Neural cell (in vitro differentiated cells): ENCODE data around the gene MRPL53. TPM values are rescaled to one million over a fixed set of nuclear protein-coding genes. Genes with fewer than 3 reads are reported as not detected.

Experiments used
- H2AFZ ChIP-seq: fragments of 200-600, 300-800 bp; sonication (generic), shearing (Covaris generic); 2 replicates; pipeline ENCODE4 v1.6.0; 2014; ENCODE audit warnings: low read depth, mild to moderate bottlenecking, antibody characterized with exemption, low read length, moderate library complexity
- H3F3A ChIP-seq: fragments of 200-600 bp; shearing (Covaris generic); 2 replicates; pipeline ENCODE4 v1.6.1; 2016; ENCODE audit warnings: mild to moderate bottlenecking, moderate library complexity, mixed read lengths, antibody characterized with exemption, low read length; ENCODE audit not compliant: insufficient read depth, poor library complexity, severe bottlenecking
- H3K27ac ChIP-seq: fragments of 200-600, 300-800 bp; sonication (generic), shearing (Covaris generic); 2 replicates; pipeline ENCODE4 v1.5.1; 2014; ENCODE audit warnings: mild to moderate bottlenecking, low read length, moderate library complexity
- H3K27me3 ChIP-seq: fragments of 300-800, 200-600 bp; sonication (generic), shearing (Covaris generic); 2 replicates; pipeline ENCODE4 v1.6.0; 2014; ENCODE audit warnings: mild to moderate bottlenecking, low read depth, low read length, moderate library complexity; ENCODE audit not compliant: insufficient read depth
- H3K36me3 ChIP-seq: fragments of 300-800, 200-600 bp; sonication (generic), shearing (Covaris generic); 2 replicates; pipeline ENCODE4 v1.5.1; 2014; ENCODE audit warnings: mild to moderate bottlenecking, antibody characterized with exemption, low read length, moderate library complexity; ENCODE audit not compliant: insufficient read depth
- H3K4me2 ChIP-seq: fragments of 300-800, 200-600 bp; sonication (generic), shearing (Covaris generic); 2 replicates; pipeline ENCODE4 v1.6.0; 2014; ENCODE audit warnings: mild to moderate bottlenecking, low read length
- H3K4me3 ChIP-seq: fragments of 300-800, 200-600 bp; sonication (generic), shearing (Covaris generic); 2 replicates; pipeline ENCODE4 v1.5.1; 2014; ENCODE audit warnings: mild to moderate bottlenecking, low read length, moderate library complexity
- H3K79me2 ChIP-seq: fragments of 200-600 bp; shearing (Covaris generic); replicated peaks from 2 replicates; pipeline ENCODE4 v1.6.0; 2014; ENCODE audit warnings: mild to moderate bottlenecking, low read length, moderate library complexity; ENCODE audit not compliant: insufficient read depth
- H3K9ac ChIP-seq: fragments of 300-800, 200-600 bp; sonication (generic), shearing (Covaris generic); 2 replicates; pipeline ENCODE4 v1.6.1; 2016; ENCODE audit warnings: mild to moderate bottlenecking, low read length, mixed read lengths
- H3K9me2 ChIP-seq: fragments of 200-600 bp; shearing (Covaris generic); 2 replicates; pipeline ENCODE4 v1.6.1; 2016; ENCODE audit warnings: mild to moderate bottlenecking, low read length, mixed read lengths; ENCODE audit not compliant: insufficient read depth
- H3K9me3 ChIP-seq: fragments of 200-600, 300-800 bp; sonication (generic), shearing (Covaris generic); 2 replicates; pipeline ENCODE4 v1.6.1; 2016; ENCODE audit warnings: mild to moderate bottlenecking, mixed run types, low read length, moderate library complexity, mixed read lengths
- H4K20me1 ChIP-seq: fragments of 200-600 bp; shearing (Covaris generic); 2 replicates; pipeline ENCODE4 v1.6.1; 2016; ENCODE audit warnings: mild to moderate bottlenecking, mixed run types; ENCODE audit not compliant: insufficient read depth
- EP300 ChIP-seq: fragments of 450-650 bp; conservative IDR thresholded peaks from 2 replicates; pipeline ENCODE4 v1.6.1; 2014; ENCODE audit warnings: antibody characterized with exemption, mild to moderate bottlenecking, moderate library complexity; ENCODE audit not compliant: poor library complexity, severe bottlenecking
- EZH2 ChIP-seq: fragments of 200-600, 300-800 bp; shearing (Covaris generic), sonication (generic); IDR thresholded peaks from 2 replicates; pipeline ENCODE4 v1.6.1; 2014; ENCODE audit warnings: antibody characterized with exemption, low read length, borderline replicate concordance, mild to moderate bottlenecking; ENCODE audit not compliant: insufficient read depth, poor library complexity, severe bottlenecking
- MXI1 ChIP-seq: fragments of 450-650 bp; conservative IDR thresholded peaks from 2 replicates; pipeline ENCODE4 v1.6.1; 2014; ENCODE audit warnings: antibody characterized with exemption, mild to moderate bottlenecking; ENCODE audit not compliant: poor library complexity, severe bottlenecking
- POLR2AphosphoS5 ChIP-seq: IDR thresholded peaks from 2 replicates; pipeline ENCODE4 v1.6.1; 2012
- RAD21 ChIP-seq: fragments of 450-650 bp; conservative IDR thresholded peaks from 2 replicates; pipeline ENCODE4 v1.6.1; 2014; ENCODE audit warnings: antibody characterized with exemption, mild to moderate bottlenecking, moderate library complexity
- SMC3 ChIP-seq: fragments of 450-650 bp; conservative IDR thresholded peaks from 2 replicates; pipeline ENCODE4 v1.6.1; 2014; ENCODE audit warnings: antibody characterized with exemption, mild to moderate bottlenecking, moderate library complexity; ENCODE audit not compliant: poor library complexity
- TAF1 ChIP-seq: IDR thresholded peaks from 2 replicates; pipeline ENCODE4 v1.6.1; 2012; ENCODE audit warnings: low read depth
- polyA plus RNA-seq: library from polyadenylated mRNA; depleted of rRNA; stranded (reverse); fragments of >200 nt; gene quantifications from 2 replicates; pipeline ENCODE4 v1.2.3, GENCODE V29; 2014
- TF ChIP-seq, protein P1 (sequence below): IDR thresholded peaks from 2 replicates; pipeline ENCODE4 v1.6.1; 2012; ENCODE audit warnings: borderline replicate concordance
- TF ChIP-seq, protein P2 (sequence below): fragments of 450-650 bp; IDR thresholded peaks from 2 replicates; pipeline ENCODE4 v1.5.1; 2014; ENCODE audit warnings: antibody characterized with exemption, mild to moderate bottlenecking, moderate library complexity; ENCODE audit not compliant: poor library complexity, severe bottlenecking

Gene MRPL53
- polyA plus RNA-seq, 1 donor from 2014 or later, result 28.0 TPM

DNA sequence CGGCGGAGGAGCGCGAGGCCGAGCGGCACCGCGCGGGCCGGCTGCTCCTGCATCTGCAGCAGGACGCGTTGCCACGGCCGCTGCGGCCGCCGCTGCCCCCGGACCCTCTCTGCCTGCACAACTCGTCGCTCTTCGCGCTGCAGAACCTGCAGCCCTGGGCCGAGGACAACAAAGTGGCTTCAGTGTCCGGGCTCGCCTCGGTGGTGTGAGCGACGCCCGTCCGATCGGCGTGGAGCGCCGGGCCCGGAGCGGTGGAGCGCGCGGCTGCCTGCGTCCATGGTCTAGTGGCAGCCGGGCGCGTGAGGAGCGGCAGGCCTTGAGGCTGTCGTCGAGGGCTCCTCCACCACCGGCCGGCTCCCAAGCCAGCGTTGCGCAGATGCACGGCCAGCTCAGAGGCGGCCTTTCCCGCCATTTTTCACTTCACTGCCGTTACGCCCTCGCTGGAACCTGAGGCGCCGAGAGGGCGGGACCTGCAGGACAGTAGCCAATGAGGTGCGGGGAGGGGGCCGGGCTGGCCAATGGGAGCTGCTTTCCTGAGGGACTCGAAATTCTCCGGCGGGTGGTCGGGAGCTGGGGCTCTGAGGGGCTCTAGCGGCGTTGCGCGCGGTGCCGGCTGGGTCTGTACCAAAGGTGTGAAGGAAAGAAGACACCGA is 43.6 kb upstream of the MRPL53 start:
- Histone ChIP-seq H3K79me2 (no peaks in the 10 kb centered on the region), H3K9me2 (no peaks in the 10 kb centered on the region), H3K9ac (no peak overlapping the region), H3F3A (no peaks in the 10 kb centered on the region), H3K4me2 (no peak overlapping the region), H4K20me1 (no peaks in the 10 kb centered on the region), H3K27me3 (peaks cover 99% of the 10 kb centered on the region), H3K4me3 (peak overlapping the region; percentile 53), H3K9me3 (no peaks in the 10 kb centered on the region), H3K27ac (no peak overlapping the region), H3K36me3 (no peaks in the 10 kb centered on the region), H2AFZ (no peak overlapping the region)
- no peak for TF ChIP-seq TAF1
- TF ChIP-seq, protein P1, sequence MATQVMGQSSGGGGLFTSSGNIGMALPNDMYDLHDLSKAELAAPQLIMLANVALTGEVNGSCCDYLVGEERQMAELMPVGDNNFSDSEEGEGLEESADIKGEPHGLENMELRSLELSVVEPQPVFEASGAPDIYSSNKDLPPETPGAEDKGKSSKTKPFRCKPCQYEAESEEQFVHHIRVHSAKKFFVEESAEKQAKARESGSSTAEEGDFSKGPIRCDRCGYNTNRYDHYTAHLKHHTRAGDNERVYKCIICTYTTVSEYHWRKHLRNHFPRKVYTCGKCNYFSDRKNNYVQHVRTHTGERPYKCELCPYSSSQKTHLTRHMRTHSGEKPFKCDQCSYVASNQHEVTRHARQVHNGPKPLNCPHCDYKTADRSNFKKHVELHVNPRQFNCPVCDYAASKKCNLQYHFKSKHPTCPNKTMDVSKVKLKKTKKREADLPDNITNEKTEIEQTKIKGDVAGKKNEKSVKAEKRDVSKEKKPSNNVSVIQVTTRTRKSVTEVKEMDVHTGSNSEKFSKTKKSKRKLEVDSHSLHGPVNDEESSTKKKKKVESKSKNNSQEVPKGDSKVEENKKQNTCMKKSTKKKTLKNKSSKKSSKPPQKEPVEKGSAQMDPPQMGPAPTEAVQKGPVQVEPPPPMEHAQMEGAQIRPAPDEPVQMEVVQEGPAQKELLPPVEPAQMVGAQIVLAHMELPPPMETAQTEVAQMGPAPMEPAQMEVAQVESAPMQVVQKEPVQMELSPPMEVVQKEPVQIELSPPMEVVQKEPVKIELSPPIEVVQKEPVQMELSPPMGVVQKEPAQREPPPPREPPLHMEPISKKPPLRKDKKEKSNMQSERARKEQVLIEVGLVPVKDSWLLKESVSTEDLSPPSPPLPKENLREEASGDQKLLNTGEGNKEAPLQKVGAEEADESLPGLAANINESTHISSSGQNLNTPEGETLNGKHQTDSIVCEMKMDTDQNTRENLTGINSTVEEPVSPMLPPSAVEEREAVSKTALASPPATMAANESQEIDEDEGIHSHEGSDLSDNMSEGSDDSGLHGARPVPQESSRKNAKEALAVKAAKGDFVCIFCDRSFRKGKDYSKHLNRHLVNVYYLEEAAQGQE, result no peak
- TF ChIP-seq POLR2AphosphoS5, result no peak
- no peak for TF ChIP-seq RAD21
- TF ChIP-seq EP300, result no peak
- no peak for TF ChIP-seq SMC3
- TF ChIP-seq, protein P2, sequence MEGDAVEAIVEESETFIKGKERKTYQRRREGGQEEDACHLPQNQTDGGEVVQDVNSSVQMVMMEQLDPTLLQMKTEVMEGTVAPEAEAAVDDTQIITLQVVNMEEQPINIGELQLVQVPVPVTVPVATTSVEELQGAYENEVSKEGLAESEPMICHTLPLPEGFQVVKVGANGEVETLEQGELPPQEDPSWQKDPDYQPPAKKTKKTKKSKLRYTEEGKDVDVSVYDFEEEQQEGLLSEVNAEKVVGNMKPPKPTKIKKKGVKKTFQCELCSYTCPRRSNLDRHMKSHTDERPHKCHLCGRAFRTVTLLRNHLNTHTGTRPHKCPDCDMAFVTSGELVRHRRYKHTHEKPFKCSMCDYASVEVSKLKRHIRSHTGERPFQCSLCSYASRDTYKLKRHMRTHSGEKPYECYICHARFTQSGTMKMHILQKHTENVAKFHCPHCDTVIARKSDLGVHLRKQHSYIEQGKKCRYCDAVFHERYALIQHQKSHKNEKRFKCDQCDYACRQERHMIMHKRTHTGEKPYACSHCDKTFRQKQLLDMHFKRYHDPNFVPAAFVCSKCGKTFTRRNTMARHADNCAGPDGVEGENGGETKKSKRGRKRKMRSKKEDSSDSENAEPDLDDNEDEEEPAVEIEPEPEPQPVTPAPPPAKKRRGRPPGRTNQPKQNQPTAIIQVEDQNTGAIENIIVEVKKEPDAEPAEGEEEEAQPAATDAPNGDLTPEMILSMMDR, result no peak
- TF ChIP-seq MXI1, result no peak
- TF ChIP-seq EZH2, result no peak

DNA sequence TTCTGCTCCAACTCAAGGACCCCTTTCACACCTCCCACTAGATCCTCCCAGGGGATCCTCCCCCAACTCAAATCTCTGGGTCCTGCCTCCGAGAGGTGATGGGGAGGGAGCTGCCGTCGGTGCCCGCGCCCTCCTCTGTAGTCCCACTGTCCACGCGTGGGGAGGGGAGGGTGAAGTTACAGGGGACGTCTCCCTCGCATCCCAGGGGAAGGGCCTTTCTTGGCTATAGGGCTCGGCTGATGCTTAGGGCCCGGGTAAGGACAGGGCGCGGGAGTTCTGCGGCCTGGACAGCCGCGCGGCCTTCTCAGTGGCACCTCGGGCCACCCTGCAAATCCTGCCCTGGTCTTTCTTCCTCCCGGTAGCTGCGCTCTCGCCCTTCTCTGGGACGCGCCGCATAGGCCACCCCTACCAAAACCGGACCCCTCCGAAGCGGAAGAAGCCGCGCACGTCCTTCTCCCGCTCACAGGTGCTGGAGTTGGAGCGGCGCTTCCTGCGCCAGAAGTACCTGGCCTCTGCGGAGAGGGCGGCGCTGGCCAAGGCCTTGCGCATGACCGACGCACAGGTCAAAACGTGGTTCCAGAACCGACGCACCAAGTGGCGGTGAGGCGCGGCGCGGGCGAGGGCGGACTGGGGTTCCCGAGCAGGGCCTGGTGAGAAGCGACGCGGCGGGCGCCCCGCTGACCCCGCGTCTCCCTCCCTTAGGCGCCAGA is 42.9 kb upstream of the MRPL53 start:
- Histone ChIP-seq H3K27ac (no peak overlapping the region), H3K36me3 (no peaks in the 10 kb centered on the region), H3K9me3 (no peaks in the 10 kb centered on the region), H3F3A (no peaks in the 10 kb centered on the region), H3K9ac (no peak overlapping the region), H3K27me3 (peaks cover 99% of the 10 kb centered on the region), H3K79me2 (no peaks in the 10 kb centered on the region), H2AFZ (no peak overlapping the region), H4K20me1 (no peaks in the 10 kb centered on the region), H3K4me2 (no peak overlapping the region), H3K4me3 (no peak overlapping the region), H3K9me2 (no peaks in the 10 kb centered on the region)
- TF ChIP-seq, protein P1, result no peak
- TF ChIP-seq EZH2, result peak; percentile 96
